Stomach (tissue), 4 donors: Measurements from ENCODE around the gene FHAD1.

ENCODE experiments used
- POLR2A ChIP-seq, 4 donors: fragments of 450-650 bp; IDR thresholded peaks; one replicate each; pipeline ENCODE4 v1.6.1; 2016; ENCODE audit warnings: antibody characterized with exemption in 4 of 4, control low read depth in 2 of 4, mild to moderate bottlenecking in 1 of 4, moderate library complexity in 1 of 4
- POLR2AphosphoS5 ChIP-seq, 3 donors: sonication (generic); formaldehyde crosslinking; IDR thresholded peaks; one replicate each; pipeline ENCODE4 v1.6.1; 2016; ENCODE audit warnings: antibody characterized with exemption in 3 of 3
- TF ChIP-seq, protein P1 (sequence below), 7 experiments: fragments of 450-650 bp in 4 of 7; fragments of 200-600 bp in 3 of 7; sonication (generic) in 3 of 7; IDR thresholded peaks; one replicate each; pipeline ENCODE4 v1.5.1; 2016 to 2019; ENCODE audit warnings: antibody characterized with exemption in 7 of 7, control low read depth in 2 of 7, mild to moderate bottlenecking in 1 of 7

DNA sequence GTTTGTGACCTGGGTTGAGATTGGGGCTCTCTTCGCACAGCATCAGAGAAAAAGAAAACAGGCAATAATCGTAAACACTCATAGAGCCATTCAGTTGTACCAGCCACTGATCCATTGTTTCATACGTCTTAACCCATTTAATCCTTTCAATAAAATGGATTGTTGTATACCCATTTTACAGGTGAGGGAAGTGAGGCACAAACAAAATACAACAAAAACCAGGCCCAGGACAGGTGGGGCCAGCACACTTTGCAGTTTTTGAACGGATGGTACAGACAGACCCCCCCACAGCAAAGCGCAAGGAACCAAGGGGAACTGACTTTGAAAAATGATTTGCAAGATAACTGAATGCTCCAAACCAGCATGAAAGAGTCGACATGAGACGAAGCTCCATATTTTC is 4.3 kb upstream of the FHAD1 start:
- TF ChIP-seq POLR2AphosphoS5 (IDR thresholded peaks at IDR 0.05) (no peak), POLR2A (IDR thresholded peaks at IDR 0.05) (no peak)
- TF ChIP-seq, protein P1, sequence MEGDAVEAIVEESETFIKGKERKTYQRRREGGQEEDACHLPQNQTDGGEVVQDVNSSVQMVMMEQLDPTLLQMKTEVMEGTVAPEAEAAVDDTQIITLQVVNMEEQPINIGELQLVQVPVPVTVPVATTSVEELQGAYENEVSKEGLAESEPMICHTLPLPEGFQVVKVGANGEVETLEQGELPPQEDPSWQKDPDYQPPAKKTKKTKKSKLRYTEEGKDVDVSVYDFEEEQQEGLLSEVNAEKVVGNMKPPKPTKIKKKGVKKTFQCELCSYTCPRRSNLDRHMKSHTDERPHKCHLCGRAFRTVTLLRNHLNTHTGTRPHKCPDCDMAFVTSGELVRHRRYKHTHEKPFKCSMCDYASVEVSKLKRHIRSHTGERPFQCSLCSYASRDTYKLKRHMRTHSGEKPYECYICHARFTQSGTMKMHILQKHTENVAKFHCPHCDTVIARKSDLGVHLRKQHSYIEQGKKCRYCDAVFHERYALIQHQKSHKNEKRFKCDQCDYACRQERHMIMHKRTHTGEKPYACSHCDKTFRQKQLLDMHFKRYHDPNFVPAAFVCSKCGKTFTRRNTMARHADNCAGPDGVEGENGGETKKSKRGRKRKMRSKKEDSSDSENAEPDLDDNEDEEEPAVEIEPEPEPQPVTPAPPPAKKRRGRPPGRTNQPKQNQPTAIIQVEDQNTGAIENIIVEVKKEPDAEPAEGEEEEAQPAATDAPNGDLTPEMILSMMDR (IDR thresholded peaks at IDR 0.05): no peak
